GM23338 (cell line): ENCODE measurements around the gene BNIP1. TPM values are rescaled to one million over a fixed set of nuclear protein-coding genes. Genes with fewer than 3 reads are reported as not detected.

Source experiments
- ATAC-seq: fragments of 200-7000 bp; cut with Tn5 transposase; 3 replicates; pipeline ENCODE4 v1.9.1; 2020
- DNase-seq: peaks from one replicate; pipeline ENCODE4 v3.0.0-alpha.2; 2015; ENCODE audit warnings: low spot score
- H2AFZ ChIP-seq: fragments of 200-600 bp; sonication (generic); 2 replicates; pipeline ENCODE4 v1.8.0; 2016; ENCODE audit warnings: antibody characterized with exemption, mild to moderate bottlenecking, moderate library complexity
- H3F3A ChIP-seq: fragments of 200-600 bp; sonication (generic); replicated peaks from 2 replicates; pipeline ENCODE4 v1.8.0; 2017; ENCODE audit warnings: antibody characterized with exemption, mixed run types, low read depth
- H3K27ac ChIP-seq: fragments of 200-600 bp; sonication (generic); 2 replicates; pipeline ENCODE4 v1.6.1; 2016; ENCODE audit warnings: low read depth
- H3K27me3 ChIP-seq: fragments of 200-600 bp; sonication (generic); 2 replicates; pipeline ENCODE4 v1.8.0; 2016; ENCODE audit warnings: mild to moderate bottlenecking, mixed run types, moderate library complexity; ENCODE audit not compliant: insufficient read depth
- H3K36me3 ChIP-seq: fragments of 200-600 bp; sonication (generic); 2 replicates; pipeline ENCODE4 v1.8.0; 2016; ENCODE audit warnings: mild to moderate bottlenecking; ENCODE audit not compliant: insufficient read depth
- H3K4me1 ChIP-seq: fragments of 200-600 bp; sonication (generic); 2 replicates; pipeline ENCODE4 v1.8.0; 2016; ENCODE audit warnings: mild to moderate bottlenecking, moderate library complexity; ENCODE audit not compliant: insufficient read depth
- H3K4me2 ChIP-seq: fragments of 200-600 bp; sonication (generic); 2 replicates; pipeline ENCODE4 v1.7.1; 2017; ENCODE audit warnings: mixed run types
- H3K4me3 ChIP-seq: fragments of 200-600 bp; sonication (generic); 2 replicates; pipeline ENCODE4 v1.6.1; 2016; ENCODE audit warnings: mixed run types
- H3K79me2 ChIP-seq: fragments of 200-600 bp; sonication (generic); replicated peaks from 2 replicates; pipeline ENCODE4 v1.8.0; 2017; ENCODE audit warnings: mild to moderate bottlenecking; ENCODE audit not compliant: insufficient read depth
- H3K9me2 ChIP-seq: fragments of 200-600 bp; sonication (generic); 2 replicates; pipeline ENCODE4 v1.8.0; 2017; ENCODE audit not compliant: insufficient read depth
- H4K20me1 ChIP-seq: fragments of 200-600 bp; sonication (generic); replicated peaks from 2 replicates; pipeline ENCODE4 v1.8.0; 2017; ENCODE audit warnings: mild to moderate bottlenecking; ENCODE audit not compliant: insufficient read depth
- H3K27ac Mint-ChIP-seq: 2 replicates; pipeline ENCODE4 v1.8.0; 2020; ENCODE audit warnings: inconsistent platforms, mild to moderate bottlenecking, moderate library complexity, mixed read lengths
- H3K27me3 Mint-ChIP-seq: 3 replicates; pipeline ENCODE4 v1.8.0; 2022; ENCODE audit warnings: low read depth, mild to moderate bottlenecking, moderate library complexity, mixed read lengths, inconsistent platforms; ENCODE audit not compliant: insufficient read depth, poor library complexity
- H3K36me3 Mint-ChIP-seq: 3 replicates; pipeline ENCODE4 v1.8.0; 2021; ENCODE audit warnings: low read depth, mild to moderate bottlenecking, inconsistent platforms, moderate library complexity, mixed read lengths
- H3K4me1 Mint-ChIP-seq: 3 replicates; pipeline ENCODE4 v1.8.0; 2020; ENCODE audit warnings: mild to moderate bottlenecking, inconsistent platforms, mixed read lengths
- H3K4me3 Mint-ChIP-seq: 3 replicates; pipeline ENCODE4 v1.8.0; 2021; ENCODE audit warnings: moderate library complexity, mild to moderate bottlenecking, inconsistent platforms, mixed read lengths
- H3K9me3 Mint-ChIP-seq: 3 replicates; pipeline ENCODE4 v1.8.0; 2020; ENCODE audit warnings: moderate library complexity, mild to moderate bottlenecking, inconsistent platforms, mixed read lengths
- CREB1 ChIP-seq: fragments of 250-450 bp; sonication (Bioruptor Pico); IDR thresholded peaks from 2 replicates; pipeline ENCODE4 v1.5.0; 2020; ENCODE audit warnings: low read depth, mild to moderate bottlenecking, moderate library complexity
- CTCF ChIP-seq, 2 experiments: fragments of 200-600 bp in 1 of 2; sonication (generic) in 1 of 2; conservative IDR thresholded peaks; 2 replicates each; pipeline versions ENCODE4 v1.5.1 to v1.6.1; 2016 to 2017; ENCODE audit warnings: antibody characterized with exemption in 2 of 2, low read depth in 2 of 2, mild to moderate bottlenecking in 2 of 2, moderate library complexity in 1 of 2
- EZH2phosphoT487 ChIP-seq: fragments of 200-600 bp; sonication (generic); IDR thresholded peaks from one replicate; pipeline ENCODE4 v1.8.1; 2018; ENCODE audit warnings: antibody characterized with exemption; ENCODE audit not compliant: unreplicated experiment
- JUNB ChIP-seq: IDR thresholded peaks from one replicate; pipeline ENCODE4 v1.6.1; 2016; ENCODE audit warnings: antibody characterized with exemption; ENCODE audit not compliant: unreplicated experiment
- NANOG ChIP-seq: IDR thresholded peaks from 2 replicates; pipeline ENCODE4 v1.6.1; 2016; ENCODE audit warnings: antibody characterized with exemption, borderline replicate concordance
- POLR2AphosphoS5 ChIP-seq: IDR thresholded peaks from 2 replicates; pipeline ENCODE4 v1.6.1; 2016; ENCODE audit warnings: antibody characterized with exemption, low read depth
- REST ChIP-seq: IDR thresholded peaks from one replicate; pipeline ENCODE4 v1.6.1; 2018; ENCODE audit warnings: antibody characterized with exemption; ENCODE audit not compliant: unreplicated experiment
- STAT1 ChIP-seq: IDR thresholded peaks from one replicate; pipeline ENCODE4 v1.6.1; 2016; ENCODE audit warnings: antibody characterized with exemption; ENCODE audit not compliant: unreplicated experiment
- ZNF114 ChIP-seq: fragments of 250-450 bp; sonication (Bioruptor Pico); IDR thresholded peaks from 2 replicates; pipeline ENCODE4 v1.5.0; 2020; ENCODE audit warnings: mild to moderate bottlenecking, moderate library complexity
- ZNF331 ChIP-seq: fragments of 250-450 bp; sonication (Bioruptor Pico); IDR thresholded peaks from 2 replicates; pipeline ENCODE4 v1.5.0; 2020; ENCODE audit warnings: low read depth, mild to moderate bottlenecking, moderate library complexity
- ZNF462 ChIP-seq: fragments of 250-450 bp; sonication (Bioruptor Pico); IDR thresholded peaks from 2 replicates; pipeline ENCODE4 v1.5.0; 2020; ENCODE audit warnings: mild to moderate bottlenecking, moderate library complexity
- polyA plus RNA-seq: library from polyadenylated mRNA; unstranded; fragments of >200 nt; fragmentation: Nextera tagmentation; extraction: Ambion mirVana; gene quantifications from 2 replicates; pipeline ENCODE4 v1.2.1, GENCODE V29; 2016
- total RNA-seq: library from RNA; depleted of rRNA; stranded (reverse); fragments of >200 nt; shearing (Covaris generic); gene quantifications from 2 replicates; pipeline ENCODE4 v1.2.3, GENCODE V29; 2014

Gene BNIP1
- total and polyA plus RNA-seq, 2 experiments from 2014 or later = 12.1 to 17.0 TPM

- H4K20me1 ChIP-seq = no peaks in the 10 kb centered on the region
- H3K27ac ChIP-seq = no peak overlapping the region
- ATAC-seq (no peak), DNase-seq (no peak)
- H3K4me1 ChIP-seq = peaks cover 31% of the 10 kb centered on the region
- no peaks in the 10 kb centered on the region for H3F3A ChIP-seq
- no peak overlapping the region for H2AFZ ChIP-seq
- no peaks in the 10 kb centered on the region for H3K36me3 ChIP-seq
- no peak overlapping the region for H3K4me3 ChIP-seq
- no peaks in the 10 kb centered on the region for H3K9me2 ChIP-seq
- Mint-ChIP-seq H3K36me3 (peaks cover 3% of the 10 kb centered on the region; the same call in 2 of the 3 replicates), H3K27ac (no peak overlapping the region), H3K9me3 (no peaks in the 10 kb centered on the region), H3K4me3 (no peak overlapping the region), H3K27me3 (peaks cover 11% of the 10 kb centered on the region), H3K4me1 (peaks cover 32% of the 10 kb centered on the region)
- H3K27me3 ChIP-seq = no peaks in the 10 kb centered on the region
- peaks cover 3% of the 10 kb centered on the region for H3K79me2 ChIP-seq
- H3K4me2 ChIP-seq = no peak overlapping the region
- TF ChIP-seq NANOG (no peak), ZNF462 (CRISPR knock-in tag) (no peak), CTCF (conservative IDR thresholded peaks at IDR 0.05; ENCODE audit: low read depth in 2 of 2) (no peak), EZH2phosphoT487 (no peak), POLR2AphosphoS5 (no peak), CREB1 (CRISPR knock-in tag) (no peak), ZNF331 (no peak), ZNF114 (no peak), REST (no peak), JUNB (no peak), STAT1 (no peak)
Observed at GRCh38 chr5:173140769-173141168, 3.6 kb upstream of the BNIP1 start.
